K562 (cell line): ENCODE measurements around the gene ZNF222. TPM values are rescaled to one million over a fixed set of nuclear protein-coding genes. Genes with fewer than 3 reads are reported as not detected.

Experiments used
- AFF1 ChIP-seq, 2 experiments: fragments of 450-650 bp; IDR thresholded peaks; 2 replicates each; pipeline ENCODE4 v1.6.1; 2018; ENCODE audit warnings: mild to moderate bottlenecking in 2 of 2, low read depth in 1 of 2; ENCODE audit not compliant: partially characterized antibody in 2 of 2
- FIP1L1 ChIP-seq: fragments of 200-400 bp; formaldehyde crosslinking; IDR thresholded peaks from 2 replicates; pipeline ENCODE4 v1.6.1; 2018; ENCODE audit warnings: mild to moderate bottlenecking, low read depth, low read length; ENCODE audit not compliant: poor library complexity, severe bottlenecking
- HNRNPLL ChIP-seq: fragments of 200-400 bp; formaldehyde crosslinking; IDR thresholded peaks from 2 replicates; pipeline ENCODE4 v1.6.1; 2017; ENCODE audit warnings: low read length, low read depth, mild to moderate bottlenecking; ENCODE audit not compliant: poor library complexity, severe bottlenecking
- HOXB6 ChIP-seq: fragments of 250-450 bp; sonication (Bioruptor Pico); IDR thresholded peaks from 2 replicates; pipeline ENCODE4 v1.5.1; 2022; ENCODE audit warnings: mild to moderate bottlenecking, borderline replicate concordance
- NUFIP1 ChIP-seq: fragments of 450-650 bp; IDR thresholded peaks from 2 replicates; pipeline ENCODE4 v1.6.1; 2018; ENCODE audit not compliant: partially characterized antibody
- TRIM28 ChIP-seq: fragments of 450-650 bp; IDR thresholded peaks from 2 replicates; pipeline ENCODE4 v1.6.1; 2017
- U2AF2 ChIP-seq: fragments of 200-400 bp; formaldehyde crosslinking; optimal IDR thresholded peaks from 2 replicates; pipeline ENCODE3; 2017; ENCODE audit warnings: low read depth, mild to moderate bottlenecking, low read length
- YBX1 ChIP-seq: fragments of 450-650 bp; IDR thresholded peaks from 2 replicates; pipeline ENCODE4 v1.7.1; 2016; ENCODE audit warnings: mild to moderate bottlenecking
- YY1 ChIP-seq, 3 experiments: IDR thresholded peaks; 2 replicates each; pipeline ENCODE4 v1.6.1; 2011; ENCODE audit warnings: low read length in 2 of 3, mild to moderate bottlenecking in 2 of 3, moderate library complexity in 2 of 3, borderline replicate concordance in 1 of 3, control low read depth in 1 of 3, low read depth in 1 of 3; ENCODE audit not compliant: insufficient read depth in 3 of 3, insufficient replicate concordance in 2 of 3, control insufficient read depth in 1 of 3, insufficient read length in 1 of 3; ENCODE audit errors: extremely low read depth in 1 of 3
- ZBTB2 ChIP-seq: fragments of 450-650 bp; IDR thresholded peaks from 2 replicates; pipeline ENCODE4 v1.6.1; 2016; ENCODE audit warnings: antibody characterized with exemption
- ZFX ChIP-seq: sonication (generic); formaldehyde crosslinking; IDR thresholded peaks from 2 replicates; pipeline ENCODE4 v1.8.0; 2022; ENCODE audit warnings: mild to moderate bottlenecking, missing genetic modification reagents, moderate library complexity
- ZNF217 ChIP-seq: sonication (generic); formaldehyde crosslinking; IDR thresholded peaks from 2 replicates; pipeline ENCODE4 v1.8.0; 2022; ENCODE audit warnings: mild to moderate bottlenecking, missing genetic modification reagents
- ZNF512 ChIP-seq: IDR thresholded peaks from 2 replicates; pipeline ENCODE4 v1.6.1; 2016; ENCODE audit warnings: missing genetic modification characterization, missing compliant biosample characterization
- polyA plus RNA-seq, 8 experiments: library from polyadenylated mRNA; depleted of rRNA in 4 of 8; stranded (reverse) in 5 of 8; unstranded in 3 of 8; fragments of >200 nt; fragmentation: Nextera tagmentation in 2 of 8; fragmentation: Illumina TruSeq in 1 of 8; extraction: Ambion mirVana in 2 of 8; extraction: Trizol in 1 of 8; gene quantifications; 2 replicates each; pipeline versions ENCODE4 v1.2.1 to v1.2.3, GENCODE V29; 2011 to 2014; ENCODE audit warnings: inconsistent platforms in 1 of 8, missing spikeins in 1 of 8
- total RNA-seq, 7 experiments: library from RNA; depleted of rRNA in 6 of 7; stranded (reverse); fragments of >200 nt in 6 of 7; fragmentation: Illumina TruSeq in 2 of 7; extraction: Trizol in 2 of 7; gene quantifications; 2 replicates each; pipeline versions ENCODE4 v1.2.1 to v1.2.3, GENCODE V29; 2011 to 2021; ENCODE audit warnings: low replicate concordance in 1 of 7

Gene ZNF222
- total and polyA plus RNA-seq, 9 of the 15 experiments (the other 6 are each of a cell fraction or from before 2014, with no cell fraction given): 2.3 to 4.5 (median 3.0) TPM

DNA sequence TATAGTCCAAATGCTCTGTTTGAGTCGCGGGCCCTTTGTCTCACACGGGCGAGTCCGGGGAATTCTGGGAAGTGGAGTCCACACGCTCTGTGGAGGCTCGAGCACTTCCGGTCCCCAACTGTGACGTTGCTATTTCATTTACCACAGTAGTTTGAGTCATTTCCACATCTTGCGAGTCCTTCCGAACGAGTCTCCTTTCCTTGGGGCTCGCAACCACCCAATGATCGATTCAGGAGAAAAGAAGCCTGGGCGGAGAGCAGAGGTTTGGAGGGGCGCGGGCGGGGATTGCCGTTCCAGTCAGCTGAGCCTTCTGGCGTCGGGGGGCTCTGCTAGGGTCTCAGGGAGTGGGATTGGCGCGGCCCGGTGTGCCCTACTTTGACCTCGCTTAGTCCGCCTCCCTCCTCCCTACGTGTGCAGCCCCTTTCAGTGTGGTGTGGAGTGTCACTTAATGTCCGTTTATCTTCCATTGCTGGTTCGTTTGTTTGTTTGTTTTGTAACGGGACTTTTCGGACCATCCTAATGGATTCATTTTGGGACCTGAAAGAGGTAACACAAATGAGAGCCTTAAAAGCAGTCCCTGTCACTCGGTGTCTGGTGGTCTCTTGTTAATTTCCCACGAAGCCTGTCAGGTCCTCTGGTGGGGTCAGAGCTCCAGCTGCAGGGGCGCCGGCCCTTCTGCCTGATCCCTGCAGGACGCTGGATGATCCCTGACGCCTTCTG, at the start of gene ZNF222 (continued):
- peak in 1 of 2 experiments; percentile 92 for TF ChIP-seq AFF1 (IDR thresholded peaks at IDR 0.05; ENCODE audit: low read depth in 1 of 2, partially characterized antibody in 2 of 2)
- no peak for TF ChIP-seq YBX1
- no peak for TF ChIP-seq TRIM28
- TF ChIP-seq ZNF217: no peak
- TF ChIP-seq HOXB6 (CRISPR knock-in tag): no peak
- no peak for TF ChIP-seq NUFIP1
- TF ChIP-seq FIP1L1: no peak
- TF ChIP-seq ZFX (CRISPR knock-in tag): peak; percentile 45; the same call in 1 of the 2 replicates
- TF ChIP-seq ZBTB2: no peak
- TF ChIP-seq ZNF512 (tag): no peak
- no peak for TF ChIP-seq U2AF2
- no peak for TF ChIP-seq YY1 (IDR thresholded peaks at IDR 0.05; ENCODE audit: borderline replicate concordance in 1 of 3, control insufficient read depth in 1 of 3, extremely low read depth in 1 of 3, insufficient read depth in 3 of 3, insufficient read length in 1 of 3, insufficient replicate concordance in 2 of 3, low read depth in 1 of 3, low read length in 2 of 3)
- no peak for TF ChIP-seq HNRNPLL
